HG02884 (cell line): ENCODE data around the gene ESRRB.

Experiments
- ATAC-seq: cut with Tn5 transposase; IDR thresholded peaks from one replicate; pipeline ENCODE4 v1.9.1; 2021; ENCODE audit warnings: mild to moderate bottlenecking, moderate library complexity; ENCODE audit not compliant: unreplicated experiment

The ESRRB gene

GRCh38 chr14:76491172-76491930 is 115.4 kb downstream of the ESRRB start:
- ATAC-seq, result no peak

GRCh38 chr14:76495983-76496382 is 120.0 kb downstream of the ESRRB start:
- ATAC-seq, result no peak

GRCh38 chr14:76496595-76496994 is 120.7 kb downstream of the ESRRB start:
- no peak for ATAC-seq

- ATAC-seq, result no peak
These were observed 121.9 kb downstream of the ESRRB start for GRCh38 chr14:76497550-76498462.

GRCh38 chr14:76498463-76498935 is 122.6 kb downstream of the ESRRB start:
- no peak for ATAC-seq

GRCh38 chr14:76498976-76499375 is 123.0 kb downstream of the ESRRB start:
- no peak for ATAC-seq

GRCh38 chr14:76499399-76499798 is 123.5 kb downstream of the ESRRB start:
- ATAC-seq, result no peak

- ATAC-seq, result no peak
These were observed 124.1 kb downstream of the ESRRB start for GRCh38 chr14:76500011-76500410.

GRCh38 chr14:76500480-76500879 is 124.5 kb downstream of the ESRRB start:
- ATAC-seq, result no peak

GRCh38 chr14:76501156-76501720 is 125.3 kb downstream of the ESRRB start:
- ATAC-seq, result no peak

- ATAC-seq, result no peak
These were observed 126.3 kb downstream of the ESRRB start for GRCh38 chr14:76502219-76502618.

- ATAC-seq, result no peak
These were observed 126.7 kb downstream of the ESRRB start for GRCh38 chr14:76502638-76503037.

GRCh38 chr14:76509311-76509710 is 133.4 kb downstream of the ESRRB start:
- no peak for ATAC-seq

GRCh38 chr14:76510181-76510580 is 134.2 kb downstream of the ESRRB start:
- ATAC-seq, result no peak

GRCh38 chr14:76514213-76514998 is 138.5 kb downstream of the ESRRB start:
- ATAC-seq, result no peak

GRCh38 chr14:76516884-76517283 is 140.9 kb downstream of the ESRRB start:
- no peak for ATAC-seq

GRCh38 chr14:76518366-76518765 is 142.4 kb downstream of the ESRRB start:
- no peak for ATAC-seq

GRCh38 chr14:76525106-76525821 is 149.3 kb downstream of the ESRRB start:
- ATAC-seq, result no peak

GRCh38 chr14:76531085-76531484 is 155.1 kb downstream of the ESRRB start:
- ATAC-seq, result no peak

GRCh38 chr14:76531821-76532318 is 155.9 kb downstream of the ESRRB start:
- no peak for ATAC-seq
